Skin epidermis (tissue), 12 donors: ENCODE data around the gene NAA20.

ENCODE experiments used
- H3K27ac ChIP-seq, 21 experiments: fragments of 200-600 bp; sonication (generic) in 11 of 21; one replicate each; pipeline ENCODE4 v1.5.0; 2020; ENCODE audit warnings: mild to moderate bottlenecking in 3 of 21, inconsistent platforms in 2 of 21, moderate library complexity in 2 of 21
- H3K4me3 ChIP-seq, 7 experiments: fragments of 200-600 bp; sonication (generic) in 2 of 7; one replicate each; pipeline ENCODE4 v1.5.0; 2020; ENCODE audit warnings: inconsistent platforms in 2 of 7, mild to moderate bottlenecking in 2 of 7, moderate library complexity in 1 of 7

NAA20 gene

GRCh38 chr20:20060234-20060998, 43.3 kb downstream of the NAA20 start:
- no peak overlapping the region for H3K4me3 ChIP-seq
- no peak overlapping the region for H3K27ac ChIP-seq

DNA sequence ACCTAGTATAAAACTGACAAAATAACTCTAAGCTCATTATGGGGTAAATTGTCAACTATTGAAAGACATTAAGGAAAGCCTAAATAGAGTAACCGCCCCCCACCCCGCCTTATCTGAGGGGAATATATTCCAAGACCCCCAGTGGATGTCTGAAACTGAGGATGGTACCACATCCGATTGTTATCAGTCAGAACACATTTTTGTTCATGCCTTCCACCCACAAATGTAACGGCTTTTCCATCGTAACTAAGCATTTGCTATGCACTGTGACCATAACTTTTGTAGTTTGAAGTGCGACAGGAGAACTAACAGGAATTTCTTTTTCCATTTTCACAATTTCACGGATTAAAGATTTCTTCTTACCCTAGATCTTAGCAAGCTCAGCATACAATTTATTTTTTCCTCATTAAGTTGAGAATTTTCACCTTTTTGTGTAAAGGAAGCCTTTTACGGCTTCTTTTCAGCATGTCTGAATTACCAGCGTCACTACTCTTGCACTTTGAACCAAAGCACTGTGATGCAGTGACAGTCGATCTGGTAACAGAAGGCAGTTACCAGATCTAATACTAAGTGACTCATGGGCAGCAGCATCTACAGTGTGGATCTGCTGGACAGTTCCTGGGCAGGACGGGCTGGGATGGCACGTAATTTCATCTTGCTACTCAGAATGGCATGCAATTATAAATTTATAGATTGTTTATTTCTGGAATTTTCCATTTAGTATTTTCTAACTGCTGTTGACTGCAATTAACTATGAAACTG, 47.0 kb downstream of the NAA20 start:
- Histone ChIP-seq H3K4me3 (no peak overlapping the region), H3K27ac (no peak overlapping the region)

- Histone ChIP-seq H3K27ac (no peak overlapping the region), H3K4me3 (no peak overlapping the region)
These were observed 48.2 kb downstream of the NAA20 start for GRCh38 chr20:20065361-20065760.

- Histone ChIP-seq H3K27ac (no peak overlapping the region), H3K4me3 (no peak overlapping the region)
These were observed 53.9 kb downstream of the NAA20 start for GRCh38 chr20:20070871-20071726.

DNA sequence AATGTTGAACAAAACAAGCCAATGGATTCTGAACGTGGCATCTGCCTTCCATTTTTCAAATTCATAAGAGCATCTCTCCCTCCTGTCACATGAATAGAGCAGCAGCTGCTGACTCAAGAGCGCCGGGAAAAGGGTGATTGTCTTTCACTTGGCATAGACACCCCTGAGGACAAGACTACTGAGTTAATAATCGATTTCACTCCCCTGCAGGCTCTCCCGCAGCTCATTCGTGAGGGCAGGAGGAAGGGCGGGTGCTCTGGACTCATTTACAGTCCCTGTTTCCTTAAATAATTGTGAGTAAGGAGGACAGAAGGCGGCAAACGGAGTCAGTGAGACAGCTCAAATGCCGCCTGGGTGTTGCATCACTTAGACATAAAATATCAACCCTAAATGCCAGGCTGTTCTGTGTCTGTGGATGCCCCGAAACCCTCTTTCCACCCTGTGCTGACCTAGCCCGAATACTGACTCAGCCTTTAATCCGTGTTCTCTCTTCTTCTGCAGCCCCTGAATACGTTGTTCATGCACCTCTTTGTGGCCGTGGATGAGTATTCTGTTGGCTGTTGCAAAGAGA, 56.7 kb downstream of the NAA20 start:
- Histone ChIP-seq H3K27ac (no peak overlapping the region), H3K4me3 (no peak overlapping the region)

DNA sequence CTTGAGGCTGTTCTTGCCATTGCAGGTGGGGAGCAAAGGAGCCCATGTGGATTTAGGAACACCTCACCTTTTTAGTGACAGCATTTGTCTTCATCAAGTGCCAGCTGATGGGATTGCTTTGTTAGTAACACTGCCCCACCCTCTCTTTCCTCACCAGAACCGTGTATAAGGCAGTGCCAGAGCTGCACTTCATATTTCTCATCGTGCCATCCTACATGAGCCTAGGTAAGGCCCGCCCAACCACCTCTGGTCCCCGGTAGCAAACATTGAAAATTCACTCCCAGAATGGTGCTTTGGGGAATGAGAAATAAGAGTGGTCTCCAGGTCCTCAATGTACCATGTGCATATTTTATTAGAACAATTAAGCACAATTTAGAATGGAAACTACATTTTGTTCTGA, 57.9 kb downstream of the NAA20 start:
- H3K27ac ChIP-seq, result no peak overlapping the region

GRCh38 chr20:20076297-20077065, 59.3 kb downstream of the NAA20 start:
- Histone ChIP-seq H3K27ac (no peak overlapping the region), H3K4me3 (no peak overlapping the region)

More for the DNA sequence above, 57.9 kb downstream of the NAA20 start:
- H3K4me3 ChIP-seq, result no peak overlapping the region

DNA sequence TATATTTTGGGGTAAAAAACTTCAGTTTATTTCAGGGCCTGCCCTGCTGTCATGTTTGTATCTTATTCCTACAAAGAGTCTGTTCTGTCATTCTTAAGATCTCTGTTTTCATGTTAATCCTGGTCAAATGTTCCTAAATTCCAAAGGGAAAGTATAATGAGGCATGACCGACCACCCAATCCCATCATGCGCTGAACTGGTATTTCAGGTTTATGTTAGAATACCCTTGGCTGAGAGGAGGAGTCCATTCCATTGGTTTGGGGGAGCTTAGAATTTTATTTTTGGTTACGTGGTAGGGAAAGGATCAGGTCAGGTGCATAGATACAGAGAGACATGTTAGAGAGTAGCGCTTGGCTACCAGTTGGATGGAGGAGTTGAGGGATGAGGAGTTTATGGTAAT, 60.9 kb downstream of the NAA20 start:
- H3K27ac ChIP-seq, result no peak overlapping the region
- H3K4me3 ChIP-seq, result no peak overlapping the region

- no peak overlapping the region for H3K27ac ChIP-seq
- H3K4me3 ChIP-seq, result no peak overlapping the region
These were observed 62.1 kb downstream of the NAA20 start for GRCh38 chr20:20079102-20079784.
